B cell (primary cell): ENCODE results near the gene KRTCAP2. TPM values are rescaled to one million over a fixed set of nuclear protein-coding genes. Genes with fewer than 3 reads are reported as not detected.

Experiments
- ATAC-seq: fragments of 200-7000 bp; cut with Tn5 transposase; one replicate; pipeline ENCODE4 v1.10.0; 2021; ENCODE audit warnings: low read depth, mild to moderate bottlenecking, moderate number of reproducible peaks, moderate library complexity
- CTCF ChIA-PET: fragments of 350-600 bp; sonication (Branson Sonifier 250); formaldehyde crosslinking; loops from one replicate; lab custom pipeline; 2021; ENCODE audit warnings: antibody characterized with exemption, inconsistent platforms; lab: Charles Lee
- POLR2A ChIA-PET: fragments of 350-600 bp; sonication (Branson Sonifier 250); formaldehyde crosslinking; loops from one replicate; lab custom pipeline; 2021; ENCODE audit warnings: antibody characterized with exemption; lab: Charles Lee
- DNase-seq: peaks from one replicate; pipeline ENCODE4 v3.0.0; 2013
- H2AFZ ChIP-seq: 2 replicates; pipeline ENCODE4 v1.6.1; 2012; ENCODE audit warnings: mild to moderate bottlenecking, low read depth, low read length; ENCODE audit not compliant: insufficient read depth, poor library complexity, severe bottlenecking
- H3K27ac ChIP-seq, 2 donors: 1 replicate in 1 of 2; 2 replicates in 1 of 2; pipeline ENCODE4 v1.5.1; 2012 to 2013; ENCODE audit warnings: low read length in 2 of 2, mild to moderate bottlenecking in 2 of 2, moderate library complexity in 1 of 2
- H3K27me3 ChIP-seq, 4 experiments: fragments of 200-600 bp in 1 of 4; sonication (generic) in 1 of 4; replicated peaks in 1 of 4; 1 replicate in 2 of 4; 2 replicates in 2 of 4; pipeline versions ENCODE4 v1.6.1 to v1.7.0; 2013 to 2016; ENCODE audit warnings: low read length in 3 of 4, mild to moderate bottlenecking in 2 of 4, mixed read lengths in 1 of 4, moderate library complexity in 1 of 4; ENCODE audit not compliant: insufficient read depth in 4 of 4, control insufficient read depth in 3 of 4; ENCODE audit errors: control extremely low read depth in 1 of 4
- H3K36me3 ChIP-seq, 2 experiments: replicated peaks in 1 of 2; 1 replicate in 1 of 2; 2 replicates in 1 of 2; pipeline versions ENCODE4 v1.6.1 to v1.7.1; 2013; ENCODE audit warnings: low read length in 1 of 2; ENCODE audit not compliant: insufficient read depth in 2 of 2, control insufficient read depth in 1 of 2; ENCODE audit errors: control extremely low read depth in 1 of 2, extremely low read depth in 1 of 2
- H3K4me1 ChIP-seq, 2 donors: fragments of 200-600 bp in 1 of 2; sonication (generic) in 1 of 2; 1 replicate in 1 of 2; 2 replicates in 1 of 2; pipeline versions ENCODE4 v1.5.1 to v1.6.1; 2013 to 2017; ENCODE audit warnings: low read length in 2 of 2; ENCODE audit not compliant: control insufficient read depth in 2 of 2, insufficient read depth in 2 of 2
- H3K4me2 ChIP-seq: replicated peaks from 2 replicates; pipeline ENCODE3; 2012; ENCODE audit warnings: mild to moderate bottlenecking, low read depth, low read length; ENCODE audit not compliant: poor library complexity, severe bottlenecking
- H3K4me3 ChIP-seq, 5 experiments: fragments of 200-600 bp in 1 of 5; sonication (generic) in 1 of 5; 1 replicate in 3 of 5; 2 replicates in 2 of 5; pipeline versions ENCODE4 v1.5.1 to v1.7.0; 2011 to 2016; ENCODE audit warnings: low read length in 4 of 5, mild to moderate bottlenecking in 4 of 5, low read depth in 2 of 5, control low read depth in 1 of 5, moderate library complexity in 1 of 5; ENCODE audit not compliant: insufficient read depth in 1 of 5; ENCODE audit errors: control extremely low read depth in 1 of 5, extremely low read depth in 1 of 5
- H3K79me2 ChIP-seq: fragments of 200-600 bp; sonication (generic); one replicate; pipeline ENCODE4 v1.6.0; 2016; ENCODE audit warnings: low read length; ENCODE audit not compliant: control insufficient read depth, insufficient read depth
- H3K9ac ChIP-seq: fragments of 200-600 bp; sonication (generic); 2 replicates; pipeline ENCODE4 v1.6.1; 2017; ENCODE audit warnings: mild to moderate bottlenecking, low read length, moderate library complexity
- H3K9me3 ChIP-seq, 3 donors: one replicate each; pipeline versions ENCODE4 v1.6.1 to v1.7.1; 2013; ENCODE audit warnings: low read length in 2 of 3; ENCODE audit not compliant: control insufficient read depth in 2 of 3, insufficient read depth in 1 of 3; ENCODE audit errors: control extremely low read depth in 1 of 3
- H4K20me1 ChIP-seq: 2 replicates; pipeline ENCODE4 v1.6.0; 2012; ENCODE audit warnings: mild to moderate bottlenecking, low read length; ENCODE audit not compliant: insufficient read depth, control insufficient read depth, poor library complexity, severe bottlenecking
- H3K27ac Mint-ChIP-seq: one replicate; pipeline ENCODE4 v1.8.0; 2021; ENCODE audit warnings: mixed read lengths
- H3K27me3 Mint-ChIP-seq: one replicate; pipeline ENCODE4 v1.8.0; 2021; ENCODE audit warnings: mixed read lengths
- H3K4me1 Mint-ChIP-seq: one replicate; pipeline ENCODE4 v1.8.0; 2021; ENCODE audit warnings: mixed read lengths
- H3K4me3 Mint-ChIP-seq: one replicate; pipeline ENCODE4 v1.8.0; 2021; ENCODE audit warnings: mixed read lengths
- H3K9me3 Mint-ChIP-seq: one replicate; pipeline ENCODE4 v1.8.0; 2022; ENCODE audit warnings: mixed read lengths; ENCODE audit not compliant: insufficient read depth
- CTCF ChIP-seq: fragments of 200-600 bp; IDR thresholded peaks from one replicate; pipeline ENCODE4 v1.8.0; 2022; ENCODE audit warnings: antibody characterized with exemption, mild to moderate bottlenecking
- EZH2 ChIP-seq: IDR thresholded peaks from 2 replicates; pipeline ENCODE4 v1.6.1; 2012; ENCODE audit warnings: borderline replicate concordance, low read depth, mild to moderate bottlenecking, moderate library complexity, low read length; ENCODE audit not compliant: insufficient read depth, poor library complexity, severe bottlenecking
- WGBS: methylation state at CpG from one replicate; pipeline ENCODE4 v1.1.5; 2013; ENCODE audit warnings: missing lambda C conversion rate; ENCODE audit not compliant: insufficient coverage; 5-methylcytosine and 5-hydroxymethylcytosine counted together
- intact Hi-C: fragments of 100-400 bp; cut with micrococcal nuclease; formaldehyde crosslinking; loops from one replicate; pipeline ENCODE4 v1.10.0; 2022
- polyA plus RNA-seq: library from polyadenylated mRNA; depleted of rRNA; stranded (reverse); fragments of >200 nt; gene quantifications from 2 replicates; pipeline ENCODE4 v1.2.3, GENCODE V29; 2012
- total RNA-seq, 2 donors: library from RNA; stranded (reverse); fragments of 120-200 nt in 1 of 2; gene quantifications; 1 replicate in 1 of 2; 2 replicates in 1 of 2; pipeline versions ENCODE4 v1.2.3 to v1.2.4, GENCODE V29; 2013 to 2022

KRTCAP2 gene
- total and polyA plus RNA-seq, 2 donors (not counting 1 experiment from before 2014, with no cell fraction given), result 151 to 259 TPM

- no peak overlapping the region for H3K4me3 Mint-ChIP-seq
- peak overlapping the region; percentile 51 for H3K27ac Mint-ChIP-seq
- H3K4me2 ChIP-seq, result no peak overlapping the region
- ChIA-PET CTCF (interaction anchor here (1.8 kb wide), 1 partner anchor 14 kb away, joined by 4 read pairs; no protein-coding TSS in a partner anchor), POLR2A (no interaction called here)
- H3K79me2 ChIP-seq, result no peaks in the 10 kb centered on the region
- H3K27ac ChIP-seq, result no peak overlapping the region
- intact Hi-C loops, result no loop called here
- H3K9me3 ChIP-seq, result no peaks in the 10 kb centered on the region
- H3K4me3 ChIP-seq, result no peak overlapping the region
- no peaks in the 10 kb centered on the region for H3K27me3 Mint-ChIP-seq
- ATAC-seq (no peak), DNase-seq (no peak)
- TF ChIP-seq CTCF (no peak), EZH2 (no peak)
- WGBS, result 97% methylated on average over 5 of the region's 14 CpGs
- H3K4me1 Mint-ChIP-seq, result peaks cover 37% of the 10 kb centered on the region
- peaks cover 0 to 4% (median 0%) of the 10 kb centered on the region in 4 experiments for H3K27me3 ChIP-seq
- no peak overlapping the region for H2AFZ ChIP-seq
- no peaks in the 10 kb centered on the region for H3K36me3 ChIP-seq
- no peaks in the 10 kb centered on the region for H3K9me3 Mint-ChIP-seq
- H4K20me1 ChIP-seq, result no peaks in the 10 kb centered on the region
- H3K4me1 ChIP-seq, result peaks cover 23 to 40% of the 10 kb centered on the region in 2 donors
- no peak overlapping the region for H3K9ac ChIP-seq
Measured at GRCh38 chr1:155188268-155188667, 15.2 kb upstream of the KRTCAP2 start.

GRCh38 chr1:155187456-155187891 lies 14.4 kb upstream of the KRTCAP2 start:
- WGBS, result 85% methylated on average over 16 of the region's 16 CpGs
- Mint-ChIP-seq H3K4me1 (peaks cover 33% of the 10 kb centered on the region), H3K9me3 (no peaks in the 10 kb centered on the region), H3K27me3 (no peaks in the 10 kb centered on the region), H3K4me3 (no peak overlapping the region), H3K27ac (no peak overlapping the region)
- ChIA-PET CTCF (interaction anchor here (1.8 kb wide), 1 partner anchor 13 kb away, joined by 4 read pairs; no protein-coding TSS in a partner anchor), POLR2A (no interaction called here)
- H3K4me2 ChIP-seq, result no peak overlapping the region
- H3K9me3 ChIP-seq, result no peaks in the 10 kb centered on the region
- no peak overlapping the region for H3K9ac ChIP-seq
- no peaks in the 10 kb centered on the region for H4K20me1 ChIP-seq
- no peaks in the 10 kb centered on the region for H3K79me2 ChIP-seq
- no peak for ATAC-seq
- intact Hi-C loops, result no loop called here
- TF ChIP-seq CTCF (no peak), EZH2 (no peak)
- no peak overlapping the region for H3K27ac ChIP-seq
- peaks cover 18 to 33% of the 10 kb centered on the region in 2 donors for H3K4me1 ChIP-seq
- DNase-seq, result no peak
- H2AFZ ChIP-seq, result no peak overlapping the region
- no peak overlapping the region for H3K4me3 ChIP-seq
- no peaks in the 10 kb centered on the region for H3K36me3 ChIP-seq
- no peaks in the 10 kb centered on the region for H3K27me3 ChIP-seq
